HCT116 (cell line): ENCODE results near the gene FCSK. TPM values are rescaled to one million over a fixed set of nuclear protein-coding genes. Genes with fewer than 3 reads are reported as not detected.

ENCODE experiments used
- ATAC-seq: fragments of 200-7000 bp; cut with Tn5 transposase; 2 replicates; pipeline ENCODE4 v1.9.1; 2020; ENCODE audit warnings: mild to moderate bottlenecking, moderate library complexity
- BruUV-seq: library from RNA; stranded (reverse); fragments of 400-500 nt; replicated peaks from 2 replicates; lab custom pipeline; 2021; lab: Mats Ljungman, UMichigan
- CTCF ChIA-PET: fragments of 300-600 bp; sonication (Branson Sonifier 250); formaldehyde crosslinking; loops from one replicate; lab custom pipeline; 2021; ENCODE audit warnings: antibody characterized with exemption; lab: Charles Lee
- POLR2A ChIA-PET: fragments of 300-600, 350-600 bp; sonication (Branson Sonifier 250); formaldehyde crosslinking; loops from one replicate; lab custom pipeline; 2021; ENCODE audit warnings: antibody characterized with exemption; lab: Charles Lee
- RAD21 ChIA-PET, 2 experiments: fragments of 300-600 bp; sonication (Branson Sonifier 250); formaldehyde crosslinking; loops; one replicate each; lab custom pipeline; 2023; ENCODE audit warnings: low total read pairs in 2 of 2; ENCODE audit not compliant: uncharacterized antibody in 2 of 2, unreplicated experiment in 2 of 2, low non-redundant PET in 1 of 2; lab: Charles Lee
- DNase-seq: peaks from one replicate; pipeline ENCODE4 v3.0.0-alpha.2; 2010; ENCODE audit warnings: low read depth, low spot score
- H2AFZ ChIP-seq: fragments of 200-600 bp; shearing (Covaris generic), sonication (generic); 2 replicates; pipeline ENCODE4 v1.6.1; 2017; ENCODE audit warnings: low read depth, mixed run types, mixed read lengths, antibody characterized with exemption, low read length; ENCODE audit not compliant: poor library complexity, severe bottlenecking
- H3K27ac ChIP-seq: 2 replicates; pipeline ENCODE4 v1.5.1; 2012; ENCODE audit warnings: low read depth, low read length
- H3K27me3 ChIP-seq: fragments of 200-600 bp; sonication (generic); 2 replicates; pipeline ENCODE4 v1.6.1; 2016; ENCODE audit warnings: mixed run types, low read length, mixed read lengths; ENCODE audit not compliant: insufficient read depth
- H3K36me3 ChIP-seq, 2 experiments: fragments of 200-500 bp in 1 of 2; fragments of 200-600 bp in 1 of 2; sonication (Bioruptor generic) in 1 of 2; sonication (generic) in 1 of 2; 2 replicates each; pipeline versions ENCODE4 v1.5.1 to v1.6.1; 2014 to 2016; ENCODE audit warnings: low read length in 2 of 2, inconsistent platforms in 1 of 2, mixed read lengths in 1 of 2, mixed run types in 1 of 2; ENCODE audit not compliant: insufficient read depth in 2 of 2, control insufficient read depth in 1 of 2
- H3K4me1 ChIP-seq, 2 experiments: fragments of 200-600 bp in 1 of 2; sonication (generic) in 1 of 2; 2 replicates each; pipeline versions ENCODE4 v1.5.1 to v1.6.1; 2012 to 2017; ENCODE audit warnings: low read length in 2 of 2, inconsistent platforms in 1 of 2, mild to moderate bottlenecking in 1 of 2, mixed read lengths in 1 of 2, mixed run types in 1 of 2, moderate library complexity in 1 of 2; ENCODE audit not compliant: insufficient read depth in 2 of 2, control insufficient read depth in 1 of 2
- H3K4me2 ChIP-seq: fragments of 200-600 bp; sonication (generic); 2 replicates; pipeline ENCODE4 v1.6.1; 2017; ENCODE audit warnings: mixed run types, low read length, mixed read lengths
- H3K4me3 ChIP-seq, 2 experiments: fragments of 200-600 bp in 1 of 2; sonication (generic) in 1 of 2; replicated peaks in 1 of 2; 2 replicates each; pipeline ENCODE4 v1.5.1; 2011 to 2016; ENCODE audit warnings: low read length in 2 of 2, control low read depth in 1 of 2, low read depth in 1 of 2, mild to moderate bottlenecking in 1 of 2, mixed read lengths in 1 of 2, mixed run types in 1 of 2
- H3K79me2 ChIP-seq: fragments of 200-600 bp; sonication (generic); 2 replicates; pipeline ENCODE4 v1.6.1; 2017; ENCODE audit warnings: mild to moderate bottlenecking, mixed run types, low read length, moderate library complexity, mixed read lengths; ENCODE audit not compliant: insufficient read depth
- H3K9ac ChIP-seq: fragments of 200-600 bp; sonication (generic); 2 replicates; pipeline ENCODE4 v1.6.1; 2016; ENCODE audit warnings: low read length, mixed read lengths
- H3K9me2 ChIP-seq: fragments of 200-600 bp; sonication (generic), shearing (Covaris generic); 2 replicates; pipeline ENCODE4 v1.6.1; 2017; ENCODE audit warnings: mixed run types, mild to moderate bottlenecking, moderate library complexity; ENCODE audit not compliant: insufficient read depth
- H3K9me3 ChIP-seq, 2 experiments: fragments of 200-500 bp in 1 of 2; fragments of 200-600 bp in 1 of 2; sonication (Bioruptor generic) in 1 of 2; sonication (generic) in 1 of 2; 2 replicates each; pipeline ENCODE4 v1.6.1; 2014 to 2017; ENCODE audit warnings: low read length in 2 of 2, mixed read lengths in 2 of 2, inconsistent platforms in 1 of 2, low read depth in 1 of 2, mild to moderate bottlenecking in 1 of 2, mixed run types in 1 of 2, moderate library complexity in 1 of 2; ENCODE audit not compliant: control insufficient read depth in 1 of 2, insufficient read depth in 1 of 2
- H4K20me1 ChIP-seq: fragments of 200-600 bp; sonication (generic), shearing (Covaris generic); 2 replicates; pipeline ENCODE4 v1.6.1; 2017; ENCODE audit warnings: mixed run types, mild to moderate bottlenecking, moderate library complexity; ENCODE audit not compliant: insufficient read depth
- CBX3 ChIP-seq: IDR thresholded peaks from 2 replicates; pipeline ENCODE4 v1.6.1; 2012; ENCODE audit warnings: low read depth
- CEBPB ChIP-seq: IDR thresholded peaks from 2 replicates; pipeline ENCODE4 v1.6.1; 2012; ENCODE audit warnings: low read depth
- CTCF ChIP-seq, 3 experiments: fragments of 200-600 bp in 1 of 3; sonication (generic) in 1 of 3; IDR thresholded peaks in 2 of 3; conservative IDR thresholded peaks in 1 of 3; 2 replicates each; pipeline ENCODE4 v1.5.1; 2012 to 2017; ENCODE audit warnings: low read depth in 2 of 3, low read length in 2 of 3, antibody characterized with exemption in 1 of 3, borderline replicate concordance in 1 of 3, control low read depth in 1 of 3, mild to moderate bottlenecking in 1 of 3, mixed read lengths in 1 of 3, mixed run types in 1 of 3, moderate library complexity in 1 of 3; ENCODE audit not compliant: insufficient read depth in 1 of 3
- EGR1 ChIP-seq: IDR thresholded peaks from 2 replicates; pipeline ENCODE4 v1.6.1; 2012; ENCODE audit warnings: low read depth
- EZH2 ChIP-seq: fragments of 200-600 bp; sonication (generic); IDR thresholded peaks from 2 replicates; pipeline ENCODE4 v1.6.1; 2017; ENCODE audit warnings: antibody characterized with exemption, mixed run types
- REST ChIP-seq: IDR thresholded peaks from 2 replicates; pipeline ENCODE4 v1.6.1; 2012; ENCODE audit warnings: low read depth
- SIN3A ChIP-seq: IDR thresholded peaks from 2 replicates; pipeline ENCODE4 v1.6.1; 2012; ENCODE audit warnings: low read depth
- SRF ChIP-seq: IDR thresholded peaks from 2 replicates; pipeline ENCODE4 v1.6.1; 2012; ENCODE audit warnings: low read depth
- TCF7L2 ChIP-seq: IDR thresholded peaks from 2 replicates; pipeline ENCODE4 v1.7.0; 2011; ENCODE audit warnings: borderline replicate concordance, inconsistent platforms; ENCODE audit not compliant: insufficient read depth, insufficient read length; ENCODE audit errors: extremely low read depth
- YY1 ChIP-seq: IDR thresholded peaks from 2 replicates; pipeline ENCODE4 v1.6.1; 2011; ENCODE audit warnings: low read length, low read depth, moderate library complexity, mild to moderate bottlenecking; ENCODE audit not compliant: insufficient replicate concordance; ENCODE audit errors: extremely low read depth
- ZBTB33 ChIP-seq: IDR thresholded peaks from 2 replicates; pipeline ENCODE4 v1.6.1; 2011; ENCODE audit warnings: mild to moderate bottlenecking, low read length, moderate library complexity; ENCODE audit not compliant: insufficient replicate concordance; ENCODE audit errors: extremely low read depth
- ZNF274 ChIP-seq: fragments of 200-500 bp; sonication (Bioruptor generic); IDR thresholded peaks from 2 replicates; pipeline ENCODE4 v1.6.1; 2014; ENCODE audit warnings: mild to moderate bottlenecking, low read depth, low read length, inconsistent platforms
- intact Hi-C: fragments of 100-400 bp; cut with micrococcal nuclease; formaldehyde crosslinking; loops from 2 replicates; pipeline ENCODE4 v1.10.0; 2022
- total RNA-seq: library from RNA; stranded (reverse); gene quantifications from one replicate; pipeline ENCODE4 v1.2.1, GENCODE V29; 2021; ENCODE audit not compliant: unreplicated experiment

FCSK gene
- total RNA-seq, 1 experiment from 2014 or later, result 17.1 TPM

- ChIA-PET RAD21 (no interaction called here), CTCF (no interaction called here), POLR2A (no interaction called here)
- Histone ChIP-seq H3K4me2 (no peak overlapping the region), H2AFZ (no peak overlapping the region), H4K20me1 (no peaks in the 10 kb centered on the region), H3K4me1 (no peaks in the 10 kb centered on the region), H3K4me3 (no peak overlapping the region), H3K79me2 (no peaks in the 10 kb centered on the region), H3K27ac (no peak overlapping the region), H3K9ac (no peak overlapping the region), H3K9me2 (no peaks in the 10 kb centered on the region), H3K9me3 (no peaks in the 10 kb centered on the region), H3K36me3 (peaks cover 18 to 29% of the 10 kb centered on the region in 2 experiments; a peak in 3 of 4 replicates), H3K27me3 (no peaks in the 10 kb centered on the region)
- no TSS peak for BruUV-seq
- TF ChIP-seq TCF7L2, result no peak
- TF ChIP-seq YY1, result no peak
- ATAC-seq (no peak), DNase-seq (no peak)
- intact Hi-C loops, result no loop called here
Observed at GRCh38 chr16:70494202-70494770, 39.9 kb downstream of the FCSK start.

- H3K9me3 ChIP-seq, result no peaks in the 10 kb centered on the region
- POLR2A ChIA-PET, result no interaction called here
- no peak overlapping the region for H2AFZ ChIP-seq
- ATAC-seq (no peak), DNase-seq (no peak)
- RAD21 ChIA-PET, result no interaction called here
- H3K4me3 ChIP-seq, result no peak overlapping the region
- H3K27ac ChIP-seq, result no peak overlapping the region
- no peaks in the 10 kb centered on the region for H3K4me1 ChIP-seq
- peaks cover 18 to 29% of the 10 kb centered on the region in 2 experiments; a peak in 3 of 4 replicates for H3K36me3 ChIP-seq
- H3K9me2 ChIP-seq, result no peaks in the 10 kb centered on the region
- no peaks in the 10 kb centered on the region for H3K27me3 ChIP-seq
- no peak overlapping the region for H3K4me2 ChIP-seq
- H3K9ac ChIP-seq, result no peak overlapping the region
- intact Hi-C loops, result no loop called here
- H4K20me1 ChIP-seq, result no peaks in the 10 kb centered on the region
- CTCF ChIA-PET, result no interaction called here
- H3K79me2 ChIP-seq, result no peaks in the 10 kb centered on the region
- no TSS peak for BruUV-seq
- no peak for TF ChIP-seq REST
- no peak for TF ChIP-seq SIN3A
- no peak for TF ChIP-seq ZNF274
- no peak for TF ChIP-seq CBX3
- TF ChIP-seq EZH2, result no peak
- no peak for TF ChIP-seq EGR1
- no peak for TF ChIP-seq CEBPB
- TF ChIP-seq CTCF (IDR thresholded peaks at IDR 0.05 in 2 of 3, conservative IDR thresholded peaks at IDR 0.05 in 1 of 3; ENCODE audit: borderline replicate concordance in 1 of 3, insufficient read depth in 1 of 3, low read depth in 2 of 3, low read length in 2 of 3), result no peak
- no peak for TF ChIP-seq ZBTB33
- no peak for TF ChIP-seq SRF
Observed at GRCh38 chr16:70494777-70495176, 40.4 kb downstream of the FCSK start.
